IMR-90 (cell line): ENCODE data around the gene VAV3.

Experiments
- CHD1 ChIP-seq: IDR thresholded peaks from 2 replicates; pipeline ENCODE4 v1.6.1; 2012; ENCODE audit warnings: low read depth, low read length, improper control_type of control experiment
- FOS ChIP-seq: fragments of 150-350 bp; IDR thresholded peaks from 2 replicates; pipeline ENCODE4 v1.6.1; 2016; ENCODE audit warnings: low read depth, low read length
- MXI1 ChIP-seq: IDR thresholded peaks from 2 replicates; pipeline ENCODE4 v1.6.1; 2012; ENCODE audit warnings: low read depth, mild to moderate bottlenecking, low read length, moderate library complexity, borderline replicate concordance
- NFE2L2 ChIP-seq: fragments of 150-350 bp; IDR thresholded peaks from 2 replicates; pipeline ENCODE4 v1.6.1; 2016; ENCODE audit warnings: low read depth, mild to moderate bottlenecking, low read length
- POLR2A ChIP-seq: IDR thresholded peaks from 2 replicates; pipeline ENCODE4 v1.6.1; 2012; ENCODE audit warnings: mild to moderate bottlenecking, low read depth, low read length
- RAD21 ChIP-seq: IDR thresholded peaks from 2 replicates; pipeline ENCODE4 v1.6.1; 2012; ENCODE audit warnings: low read length, improper control_type of control experiment
- RCOR1 ChIP-seq: IDR thresholded peaks from 2 replicates; pipeline ENCODE4 v1.6.1; 2012; ENCODE audit warnings: mild to moderate bottlenecking, low read length, improper control_type of control experiment; ENCODE audit not compliant: insufficient replicate concordance
- RFX5 ChIP-seq: IDR thresholded peaks from 2 replicates; pipeline ENCODE4 v1.8.0; 2012; ENCODE audit warnings: low read depth, mild to moderate bottlenecking, low read length, moderate library complexity
- SMC3 ChIP-seq: fragments of 150-350 bp; IDR thresholded peaks from 2 replicates; pipeline ENCODE4 v1.6.1; 2016; ENCODE audit warnings: low read depth, mild to moderate bottlenecking, antibody characterized with exemption, low read length, moderate library complexity
- TF ChIP-seq, protein P1 (sequence below): conservative IDR thresholded peaks from 2 replicates; pipeline ENCODE4 v1.5.1; 2012; ENCODE audit warnings: mild to moderate bottlenecking, low read depth, low read length, improper control_type of control experiment
- TF ChIP-seq, protein P2 (sequence below): fragments of 150-350 bp; IDR thresholded peaks from 2 replicates; pipeline ENCODE4 v1.6.1; 2017; ENCODE audit warnings: mild to moderate bottlenecking, antibody characterized with exemption, low read length, low read depth
- TF ChIP-seq, protein P3 (sequence below): fragments of 150-350 bp; IDR thresholded peaks from 2 replicates; pipeline ENCODE4 v1.6.1; 2016; ENCODE audit warnings: low read depth, mild to moderate bottlenecking, low read length, moderate library complexity, borderline replicate concordance

DNA sequence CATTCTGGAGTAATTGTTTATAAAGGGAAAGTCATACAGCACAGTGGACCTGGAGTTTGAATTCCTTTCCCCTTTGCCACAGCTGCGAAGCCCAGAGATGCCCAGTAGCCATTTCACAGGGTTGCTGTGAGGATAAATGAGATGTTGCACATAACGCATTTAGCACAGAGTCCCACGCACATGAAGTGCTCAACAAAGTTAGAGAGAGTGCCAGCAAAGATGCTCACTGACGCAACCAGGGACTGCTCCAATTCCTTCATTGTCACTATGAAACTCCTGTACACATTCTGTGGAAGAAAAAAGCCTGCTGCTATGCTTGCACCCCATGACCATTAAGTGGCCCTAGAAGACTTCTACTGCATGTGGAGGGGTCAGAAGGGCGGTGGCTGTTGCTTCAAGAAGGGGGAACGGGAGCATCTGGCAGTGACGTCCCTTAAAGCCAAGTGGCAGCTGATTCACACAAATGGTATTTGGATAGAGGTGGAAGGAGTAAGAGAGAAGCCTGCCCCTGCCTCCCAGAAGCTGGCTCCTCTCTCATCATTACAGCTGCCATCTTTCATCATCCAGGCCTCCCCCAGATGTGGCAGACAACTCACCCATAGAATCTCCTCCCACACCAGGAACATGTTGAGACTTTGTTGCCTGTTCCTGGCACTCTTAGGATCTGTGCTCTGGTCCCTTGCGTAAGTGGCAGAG lies 26.5 kb upstream of the VAV3 start:
- TF ChIP-seq RAD21: no peak
- TF ChIP-seq SMC3: no peak
- TF ChIP-seq, protein P1, sequence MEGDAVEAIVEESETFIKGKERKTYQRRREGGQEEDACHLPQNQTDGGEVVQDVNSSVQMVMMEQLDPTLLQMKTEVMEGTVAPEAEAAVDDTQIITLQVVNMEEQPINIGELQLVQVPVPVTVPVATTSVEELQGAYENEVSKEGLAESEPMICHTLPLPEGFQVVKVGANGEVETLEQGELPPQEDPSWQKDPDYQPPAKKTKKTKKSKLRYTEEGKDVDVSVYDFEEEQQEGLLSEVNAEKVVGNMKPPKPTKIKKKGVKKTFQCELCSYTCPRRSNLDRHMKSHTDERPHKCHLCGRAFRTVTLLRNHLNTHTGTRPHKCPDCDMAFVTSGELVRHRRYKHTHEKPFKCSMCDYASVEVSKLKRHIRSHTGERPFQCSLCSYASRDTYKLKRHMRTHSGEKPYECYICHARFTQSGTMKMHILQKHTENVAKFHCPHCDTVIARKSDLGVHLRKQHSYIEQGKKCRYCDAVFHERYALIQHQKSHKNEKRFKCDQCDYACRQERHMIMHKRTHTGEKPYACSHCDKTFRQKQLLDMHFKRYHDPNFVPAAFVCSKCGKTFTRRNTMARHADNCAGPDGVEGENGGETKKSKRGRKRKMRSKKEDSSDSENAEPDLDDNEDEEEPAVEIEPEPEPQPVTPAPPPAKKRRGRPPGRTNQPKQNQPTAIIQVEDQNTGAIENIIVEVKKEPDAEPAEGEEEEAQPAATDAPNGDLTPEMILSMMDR: no peak
- TF ChIP-seq POLR2A: no peak
- TF ChIP-seq RFX5: no peak
- no peak for TF ChIP-seq RCOR1
- no peak for TF ChIP-seq FOS
- no peak for TF ChIP-seq NFE2L2
- TF ChIP-seq, protein P2, sequence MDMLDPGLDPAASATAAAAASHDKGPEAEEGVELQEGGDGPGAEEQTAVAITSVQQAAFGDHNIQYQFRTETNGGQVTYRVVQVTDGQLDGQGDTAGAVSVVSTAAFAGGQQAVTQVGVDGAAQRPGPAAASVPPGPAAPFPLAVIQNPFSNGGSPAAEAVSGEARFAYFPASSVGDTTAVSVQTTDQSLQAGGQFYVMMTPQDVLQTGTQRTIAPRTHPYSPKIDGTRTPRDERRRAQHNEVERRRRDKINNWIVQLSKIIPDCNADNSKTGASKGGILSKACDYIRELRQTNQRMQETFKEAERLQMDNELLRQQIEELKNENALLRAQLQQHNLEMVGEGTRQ: no peak
- TF ChIP-seq CHD1: no peak
- TF ChIP-seq MXI1: no peak
- TF ChIP-seq, protein P3, sequence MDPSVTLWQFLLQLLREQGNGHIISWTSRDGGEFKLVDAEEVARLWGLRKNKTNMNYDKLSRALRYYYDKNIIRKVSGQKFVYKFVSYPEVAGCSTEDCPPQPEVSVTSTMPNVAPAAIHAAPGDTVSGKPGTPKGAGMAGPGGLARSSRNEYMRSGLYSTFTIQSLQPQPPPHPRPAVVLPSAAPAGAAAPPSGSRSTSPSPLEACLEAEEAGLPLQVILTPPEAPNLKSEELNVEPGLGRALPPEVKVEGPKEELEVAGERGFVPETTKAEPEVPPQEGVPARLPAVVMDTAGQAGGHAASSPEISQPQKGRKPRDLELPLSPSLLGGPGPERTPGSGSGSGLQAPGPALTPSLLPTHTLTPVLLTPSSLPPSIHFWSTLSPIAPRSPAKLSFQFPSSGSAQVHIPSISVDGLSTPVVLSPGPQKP: no peak
